Activated CD8-positive, alpha-beta T cell treated with anti-CD3 and anti-CD28 coated beads for 36 hours (primary cell): ENCODE results near the gene CARD18. TPM values are rescaled to one million over a fixed set of nuclear protein-coding genes. Genes with fewer than 3 reads are reported as not detected.

ENCODE experiments used
- ATAC-seq: fragments of 200-7000 bp; cut with Tn5 transposase; one replicate; pipeline ENCODE4 v1.10.0; 2021; ENCODE audit warnings: mild to moderate bottlenecking, moderate library complexity
- CTCF ChIA-PET: fragments of 350-600 bp; sonication (Branson Sonifier 250); formaldehyde crosslinking; loops from one replicate; lab custom pipeline; 2021; ENCODE audit warnings: antibody characterized with exemption; lab: Charles Lee
- POLR2A ChIA-PET: fragments of 350-600 bp; sonication (Branson Sonifier 250); formaldehyde crosslinking; loops from one replicate; lab custom pipeline; 2021; ENCODE audit warnings: antibody characterized with exemption; lab: Charles Lee
- DNase-seq: peaks from one replicate; pipeline ENCODE4 v3.0.0-alpha.2; 2020
- H3K27ac Mint-ChIP-seq: one replicate; pipeline ENCODE4 v1.8.0; 2021; ENCODE audit warnings: mild to moderate bottlenecking, mixed read lengths
- H3K27me3 Mint-ChIP-seq: one replicate; pipeline ENCODE4 v1.8.0; 2021; ENCODE audit warnings: mixed read lengths
- H3K36me3 Mint-ChIP-seq: one replicate; pipeline ENCODE4 v1.8.0; 2021; ENCODE audit warnings: low read depth, mixed read lengths
- H3K4me1 Mint-ChIP-seq: one replicate; pipeline ENCODE4 v1.8.0; 2021; ENCODE audit warnings: low read depth, mixed read lengths
- H3K4me3 Mint-ChIP-seq: one replicate; pipeline ENCODE4 v1.8.0; 2021; ENCODE audit warnings: mild to moderate bottlenecking, moderate library complexity, mixed read lengths
- H3K9me3 Mint-ChIP-seq: one replicate; pipeline ENCODE4 v1.8.0; 2021; ENCODE audit warnings: mixed read lengths
- intact Hi-C: fragments of 100-400 bp; cut with micrococcal nuclease; formaldehyde crosslinking; loops from one replicate; pipeline ENCODE4 v1.10.0; 2022
- total RNA-seq, 2 experiments: library from RNA; stranded (reverse); gene quantifications; one replicate each; pipeline ENCODE4 v1.2.3, GENCODE V29; 2021
- TF ChIP-seq, protein P1 (sequence below): fragments of 200-600 bp; IDR thresholded peaks from one replicate; pipeline ENCODE4 v1.8.0; 2022; ENCODE audit warnings: antibody characterized with exemption, mild to moderate bottlenecking

CARD18 gene
- total RNA-seq, 2 experiments from 2014 or later, result not detected

GRCh38 chr11:105130189-105130813 lies 9.3 kb downstream of the CARD18 start:
- no peak overlapping the region for H3K27ac Mint-ChIP-seq
- TF ChIP-seq, protein P1, sequence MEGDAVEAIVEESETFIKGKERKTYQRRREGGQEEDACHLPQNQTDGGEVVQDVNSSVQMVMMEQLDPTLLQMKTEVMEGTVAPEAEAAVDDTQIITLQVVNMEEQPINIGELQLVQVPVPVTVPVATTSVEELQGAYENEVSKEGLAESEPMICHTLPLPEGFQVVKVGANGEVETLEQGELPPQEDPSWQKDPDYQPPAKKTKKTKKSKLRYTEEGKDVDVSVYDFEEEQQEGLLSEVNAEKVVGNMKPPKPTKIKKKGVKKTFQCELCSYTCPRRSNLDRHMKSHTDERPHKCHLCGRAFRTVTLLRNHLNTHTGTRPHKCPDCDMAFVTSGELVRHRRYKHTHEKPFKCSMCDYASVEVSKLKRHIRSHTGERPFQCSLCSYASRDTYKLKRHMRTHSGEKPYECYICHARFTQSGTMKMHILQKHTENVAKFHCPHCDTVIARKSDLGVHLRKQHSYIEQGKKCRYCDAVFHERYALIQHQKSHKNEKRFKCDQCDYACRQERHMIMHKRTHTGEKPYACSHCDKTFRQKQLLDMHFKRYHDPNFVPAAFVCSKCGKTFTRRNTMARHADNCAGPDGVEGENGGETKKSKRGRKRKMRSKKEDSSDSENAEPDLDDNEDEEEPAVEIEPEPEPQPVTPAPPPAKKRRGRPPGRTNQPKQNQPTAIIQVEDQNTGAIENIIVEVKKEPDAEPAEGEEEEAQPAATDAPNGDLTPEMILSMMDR, result no peak
- H3K9me3 Mint-ChIP-seq, result no peaks in the 10 kb centered on the region
- intact Hi-C loops, result no loop called here
- H3K4me3 Mint-ChIP-seq, result no peak overlapping the region
- H3K36me3 Mint-ChIP-seq, result no peaks in the 10 kb centered on the region
- no peak for DNase-seq
- ChIA-PET CTCF (no interaction called here), POLR2A (no interaction called here)
- peaks cover 3% of the 10 kb centered on the region for H3K27me3 Mint-ChIP-seq
- no peaks in the 10 kb centered on the region for H3K4me1 Mint-ChIP-seq
- ATAC-seq, result no peak

DNA sequence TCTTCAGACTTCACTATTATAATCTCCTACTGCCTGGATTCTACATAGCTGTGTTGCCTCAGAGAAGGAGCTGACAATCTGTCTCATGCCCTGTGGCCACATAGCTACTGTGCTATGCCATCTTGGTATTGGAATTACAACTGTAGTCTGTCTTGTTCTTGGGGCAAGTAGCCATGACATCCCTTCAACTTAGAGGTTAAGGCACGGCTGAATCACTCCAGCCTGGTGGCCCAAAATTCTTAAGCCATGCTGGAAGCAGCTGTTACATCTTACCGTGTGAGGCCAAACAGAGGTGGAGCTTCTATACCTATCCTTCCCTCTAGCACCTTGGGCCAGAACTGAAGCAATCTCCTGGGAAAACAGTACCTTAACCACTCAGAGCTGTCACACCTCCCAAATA lies 14.8 kb downstream of the CARD18 start:
- no peak for ATAC-seq
- no peaks in the 10 kb centered on the region for H3K36me3 Mint-ChIP-seq
- no peaks in the 10 kb centered on the region for H3K4me1 Mint-ChIP-seq
- intact Hi-C loops, result no loop called here
- H3K4me3 Mint-ChIP-seq, result no peak overlapping the region
- no peaks in the 10 kb centered on the region for H3K27me3 Mint-ChIP-seq
- no peak for DNase-seq
- ChIA-PET CTCF (no interaction called here), POLR2A (interaction anchor here (0.6 kb wide), 1 partner anchor 1820 kb away, joined by 3 read pairs; no protein-coding TSS in a partner anchor)
- H3K27ac Mint-ChIP-seq, result no peak overlapping the region
- TF ChIP-seq, protein P1, result no peak
- H3K9me3 Mint-ChIP-seq, result no peaks in the 10 kb centered on the region

DNA sequence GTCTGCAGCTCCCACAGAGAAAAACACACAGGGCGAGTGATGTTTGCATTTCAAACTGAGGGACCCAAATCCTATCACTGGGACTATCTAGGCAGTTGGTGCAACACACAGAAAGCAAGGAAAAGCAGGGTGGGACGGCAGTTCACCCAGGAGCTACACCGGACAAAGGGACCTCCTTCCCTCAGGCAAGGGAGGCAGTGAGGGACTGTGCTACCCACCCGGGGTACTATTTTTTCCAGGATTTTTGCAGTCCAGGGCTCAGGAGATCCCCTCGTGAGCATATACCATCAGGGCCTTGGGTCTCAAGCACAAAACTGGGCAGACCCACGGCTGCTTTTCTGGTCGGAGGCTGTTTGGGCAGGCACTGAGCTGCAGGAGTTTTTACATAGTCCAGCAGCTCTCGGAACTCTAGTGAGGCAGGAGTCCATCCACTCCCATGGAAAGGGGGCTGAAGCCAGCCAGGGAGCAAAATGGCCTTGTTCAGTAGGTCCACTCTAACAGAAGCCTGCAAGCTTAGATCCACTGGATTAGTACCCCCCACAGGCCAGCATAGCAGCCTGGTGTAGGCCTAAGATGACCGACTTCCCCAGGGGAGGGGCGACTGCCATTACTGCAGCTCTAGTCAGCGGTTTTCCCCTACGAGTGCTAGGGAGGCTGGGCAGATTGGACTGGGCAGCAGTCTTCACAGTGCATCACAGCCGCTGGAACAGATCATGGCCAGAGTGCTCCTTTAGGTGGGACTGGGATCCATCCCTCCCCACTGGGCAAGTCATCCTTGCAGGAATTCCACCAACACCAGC lies 28.2 kb downstream of the CARD18 start:
- POLR2A ChIA-PET, result no interaction called here
- Mint-ChIP-seq H3K27ac (no peak overlapping the region), H3K4me1 (peaks cover 13% of the 10 kb centered on the region), H3K36me3 (no peaks in the 10 kb centered on the region), H3K9me3 (no peaks in the 10 kb centered on the region), H3K4me3 (no peak overlapping the region), H3K27me3 (peaks cover 32% of the 10 kb centered on the region)
- no peak for DNase-seq
- no peak for ATAC-seq
- intact Hi-C loops, result no loop called here
- CTCF ChIA-PET, result no interaction called here
- TF ChIP-seq, protein P1, result no peak

- peaks cover 27% of the 10 kb centered on the region for H3K27me3 Mint-ChIP-seq
- no peak for DNase-seq
- ATAC-seq, result no peak
- H3K36me3 Mint-ChIP-seq, result no peaks in the 10 kb centered on the region
- H3K4me3 Mint-ChIP-seq, result no peak overlapping the region
- peaks cover 13% of the 10 kb centered on the region for H3K4me1 Mint-ChIP-seq
- intact Hi-C loops, result no loop called here
- H3K9me3 Mint-ChIP-seq, result no peaks in the 10 kb centered on the region
- no peak overlapping the region for H3K27ac Mint-ChIP-seq
- ChIA-PET POLR2A (no interaction called here), CTCF (no interaction called here)
- TF ChIP-seq, protein P1, result no peak
These were observed 28.9 kb downstream of the CARD18 start for GRCh38 chr11:105110688-105111030.
